ENCODE data around the gene ERMP1. TPM values are rescaled to one million over a fixed set of nuclear protein-coding genes. Genes with fewer than 3 reads are reported as not detected.

Gene ERMP1
- polyA plus RNA-seq, 1 donor from 2014 or later = 7.8 TPM

DNA sequence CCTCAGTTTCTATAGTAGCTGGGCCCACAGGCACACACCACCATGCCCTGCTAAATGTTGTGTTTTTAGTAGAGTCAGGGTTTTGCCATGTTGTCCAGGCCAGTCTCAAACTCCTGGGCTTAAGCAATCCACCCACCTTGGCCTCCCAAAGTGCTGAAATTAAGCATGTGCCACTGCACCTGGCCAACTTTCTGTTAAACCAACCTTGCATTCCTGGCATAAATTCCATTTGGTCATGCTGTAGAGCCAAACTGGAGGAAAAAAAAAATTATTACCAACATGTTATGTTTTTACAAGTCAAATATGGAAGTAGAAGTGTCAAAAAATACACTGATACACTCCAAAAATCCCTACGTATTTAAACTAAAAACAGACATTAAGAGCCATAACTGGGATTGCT lies 54.1 kb downstream of the ERMP1 start:
- Histone ChIP-seq H4K20me1 (ENCODE audit: insufficient read depth) (no peaks in the 10 kb centered on the region), H3K27ac (ENCODE audit: low read length) (no peak overlapping the region), H2AFZ (ENCODE audit: low read depth, low read length) (no peak overlapping the region), H3K9ac (ENCODE audit: low read length) (no peak overlapping the region), H3K4me3 (ENCODE audit: low read length) (no peak overlapping the region), H3K27me3 (ENCODE audit: insufficient read depth, low read depth, low read length) (no peaks in the 10 kb centered on the region), H3K79me2 (replicated peaks; ENCODE audit: insufficient read depth, low read length) (no peaks in the 10 kb centered on the region), H3K9me2 (ENCODE audit: insufficient read depth, low read length) (no peaks in the 10 kb centered on the region), H3K36me3 (ENCODE audit: insufficient read depth, low read length) (peaks cover 12% of the 10 kb centered on the region), H3F3A (ENCODE audit: insufficient read depth, low read length, poor library complexity, severe bottlenecking) (no peaks in the 10 kb centered on the region), H3K9me3 (ENCODE audit: low read length) (no peaks in the 10 kb centered on the region), H3K4me2 (ENCODE audit: low read length) (no peak overlapping the region)
- TF ChIP-seq RAD21 (conservative IDR thresholded peaks at IDR 0.05) (no peak), EP300 (conservative IDR thresholded peaks at IDR 0.05; ENCODE audit: poor library complexity, severe bottlenecking) (no peak), MXI1 (conservative IDR thresholded peaks at IDR 0.05; ENCODE audit: poor library complexity, severe bottlenecking) (no peak), REST (IDR thresholded peaks at IDR 0.05; ENCODE audit: borderline replicate concordance) (no peak), CTCF (IDR thresholded peaks at IDR 0.05; ENCODE audit: poor library complexity, severe bottlenecking) (no peak), SMC3 (conservative IDR thresholded peaks at IDR 0.05; ENCODE audit: poor library complexity) (no peak), TAF1 (IDR thresholded peaks at IDR 0.05; ENCODE audit: low read depth) (no peak), POLR2AphosphoS5 (IDR thresholded peaks at IDR 0.05) (no peak)

DNA sequence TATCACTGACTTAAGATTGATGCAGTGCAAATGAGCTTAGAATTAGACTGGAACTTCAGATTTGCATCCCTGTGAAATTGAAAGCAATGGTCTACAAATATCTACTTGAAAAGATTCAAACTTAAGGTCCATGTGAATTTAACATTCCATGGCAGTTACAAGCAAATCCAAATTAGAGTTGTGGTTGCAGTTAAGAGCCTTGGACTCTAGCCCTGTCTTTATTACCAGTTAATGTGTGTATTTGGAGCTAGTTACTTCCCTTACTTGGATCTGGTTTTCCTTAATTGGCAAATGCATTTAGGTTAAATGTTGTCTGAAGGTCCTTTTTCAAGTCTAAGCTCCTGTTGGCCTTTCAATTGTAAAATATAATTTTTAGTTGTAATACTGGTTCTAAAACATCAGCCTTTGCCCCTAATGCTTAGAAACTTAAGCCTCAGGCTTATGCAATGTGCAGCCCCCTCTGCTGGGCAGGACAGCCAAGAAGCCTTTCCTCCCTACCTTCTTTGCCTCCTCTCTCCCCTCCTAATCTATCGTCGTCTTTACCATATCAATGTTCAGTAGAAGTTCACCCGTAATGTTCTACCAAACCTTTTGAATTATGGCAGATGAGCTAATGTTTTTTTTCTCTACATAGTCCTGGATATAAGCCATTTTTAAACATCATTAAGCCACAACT lies 59.5 kb downstream of the ERMP1 start:
- H3K4me3 ChIP-seq (ENCODE audit: low read length) = no peak overlapping the region
- H3K4me2 ChIP-seq (ENCODE audit: low read length) = no peak overlapping the region
- no peaks in the 10 kb centered on the region for H3K9me2 ChIP-seq (ENCODE audit: insufficient read depth, low read length)
- H3K79me2 ChIP-seq (replicated peaks; ENCODE audit: insufficient read depth, low read length) = no peaks in the 10 kb centered on the region
- H3K27ac ChIP-seq (ENCODE audit: low read length) = no peak overlapping the region
- no peaks in the 10 kb centered on the region for H3K27me3 ChIP-seq (ENCODE audit: insufficient read depth, low read depth, low read length)
- H3K36me3 ChIP-seq (ENCODE audit: insufficient read depth, low read length) = peaks cover 16% of the 10 kb centered on the region
- H3F3A ChIP-seq (ENCODE audit: insufficient read depth, low read length, poor library complexity, severe bottlenecking) = no peaks in the 10 kb centered on the region
- H3K9me3 ChIP-seq (ENCODE audit: low read length) = no peaks in the 10 kb centered on the region
- no peak overlapping the region for H2AFZ ChIP-seq (ENCODE audit: low read depth, low read length)
- TF ChIP-seq RAD21 (conservative IDR thresholded peaks at IDR 0.05) (no peak), MXI1 (conservative IDR thresholded peaks at IDR 0.05; ENCODE audit: poor library complexity, severe bottlenecking) (no peak), SMC3 (conservative IDR thresholded peaks at IDR 0.05; ENCODE audit: poor library complexity) (no peak), CTCF (IDR thresholded peaks at IDR 0.05; ENCODE audit: poor library complexity, severe bottlenecking) (no peak), TAF1 (IDR thresholded peaks at IDR 0.05; ENCODE audit: low read depth) (no peak), EZH2 (IDR thresholded peaks at IDR 0.05; ENCODE audit: borderline replicate concordance, insufficient read depth, low read length, poor library complexity, severe bottlenecking) (no peak)
- H4K20me1 ChIP-seq (ENCODE audit: insufficient read depth) = no peaks in the 10 kb centered on the region
- H3K9ac ChIP-seq (ENCODE audit: low read length) = no peak overlapping the region
